GF-D8 (cell line): ENCODE measurements around the gene OR12D1.
"Not testable (repeated sequence)": the region's sequence is repeated elsewhere in the genome, so short reads cannot be mapped to it uniquely, and the experiment has no call there.

Experiments
- DNase-seq: peaks from one replicate; lab custom pipeline; 2025; lab: John Stamatoyannopoulos, UW

OR12D1 gene

DNA sequence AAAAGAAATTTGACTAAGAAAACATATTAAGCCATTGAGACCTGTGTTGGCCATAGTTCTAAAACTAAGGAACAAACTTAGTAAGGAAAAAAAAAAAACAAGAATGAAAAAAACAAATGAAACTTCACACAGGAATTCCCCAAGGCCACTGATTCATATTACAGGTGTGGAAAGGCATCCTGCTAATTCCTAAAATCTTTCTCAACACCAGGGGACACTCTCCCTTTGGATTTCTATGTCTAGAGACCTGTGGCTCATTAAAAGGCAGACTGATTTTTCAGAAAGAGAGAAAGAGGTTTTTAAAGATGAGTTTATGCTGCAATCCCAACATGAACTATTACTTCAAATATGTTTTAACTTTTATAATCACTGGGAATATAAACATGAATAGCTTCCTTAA, at the start of gene OR12D1:
OR12D1 (plus strand) TSS at position 341 of the 400 bp plus-strand sequence.
- DNase-seq = no peak

DNA sequence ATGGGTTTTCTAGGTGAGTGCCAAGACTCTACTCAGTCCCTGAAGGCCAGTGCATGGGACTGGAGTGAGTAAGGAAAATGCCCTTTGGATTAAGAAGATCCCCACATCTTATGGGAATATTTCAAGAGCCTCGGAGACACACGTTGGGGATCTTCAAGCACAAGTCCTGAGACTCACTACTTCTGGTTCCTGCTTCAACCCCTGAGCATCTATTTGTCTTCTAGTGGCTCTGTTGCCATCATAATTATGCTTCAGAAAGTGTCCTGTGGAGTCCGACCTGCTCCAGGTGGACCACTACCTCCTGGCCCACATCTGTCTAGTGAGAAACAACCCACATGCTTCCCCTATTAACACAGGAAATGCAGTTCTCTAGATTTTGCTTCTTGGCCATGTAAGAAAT, 46.0 kb upstream of the OR12D1 start, which contains the start of gene OR5V1:
OR5V1 (minus strand) TSS at position 101 of the 400 bp plus-strand sequence. CDS start 12,670 bp downstream, outside the sequence.
- no peak for DNase-seq

DNA sequence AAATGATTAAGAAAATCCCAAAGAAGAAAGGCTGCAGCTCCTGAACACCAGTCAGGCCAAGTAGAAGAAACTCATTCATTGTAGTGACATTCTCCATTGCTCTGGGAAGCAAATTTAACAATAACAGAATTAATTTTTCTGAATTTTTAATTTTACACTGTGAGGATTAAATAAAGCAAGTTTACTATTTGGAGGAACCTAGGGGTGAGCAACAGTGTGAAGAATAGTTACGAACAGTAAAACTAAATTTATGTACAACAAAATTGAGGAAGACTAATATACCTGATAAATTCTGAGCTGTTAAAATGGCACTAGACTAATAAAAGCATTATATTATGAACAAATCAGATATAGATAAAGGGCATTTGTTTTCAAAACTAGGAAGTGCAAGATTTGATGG, 39.5 kb upstream of the OR12D1 start, which contains the start of gene OR12D3:
OR12D3 (minus strand) TSS at position 101 of the 400 bp plus-strand sequence; CDS start at position 97, 4 bp downstream.
- no peak for DNase-seq

DNA sequence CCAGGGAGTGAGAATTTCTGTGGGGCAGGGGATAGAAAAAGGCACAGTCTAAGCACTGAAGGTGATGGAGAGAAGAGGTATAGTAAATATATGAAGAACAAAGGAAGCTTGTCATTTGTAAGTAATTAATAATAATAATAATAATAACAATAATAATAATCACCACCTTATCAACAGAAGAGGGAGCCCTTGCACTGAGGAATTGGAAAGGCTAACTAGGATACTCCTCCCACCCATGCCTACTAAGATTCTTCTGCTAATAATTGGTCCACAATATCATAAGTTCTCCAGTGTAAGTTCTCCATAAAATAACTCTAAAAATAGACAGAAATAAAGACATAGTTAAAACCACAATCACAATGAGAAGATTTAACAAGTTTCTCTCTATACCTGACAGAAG, 38.7 kb upstream of the OR12D1 start:
- DNase-seq = no peak

DNA sequence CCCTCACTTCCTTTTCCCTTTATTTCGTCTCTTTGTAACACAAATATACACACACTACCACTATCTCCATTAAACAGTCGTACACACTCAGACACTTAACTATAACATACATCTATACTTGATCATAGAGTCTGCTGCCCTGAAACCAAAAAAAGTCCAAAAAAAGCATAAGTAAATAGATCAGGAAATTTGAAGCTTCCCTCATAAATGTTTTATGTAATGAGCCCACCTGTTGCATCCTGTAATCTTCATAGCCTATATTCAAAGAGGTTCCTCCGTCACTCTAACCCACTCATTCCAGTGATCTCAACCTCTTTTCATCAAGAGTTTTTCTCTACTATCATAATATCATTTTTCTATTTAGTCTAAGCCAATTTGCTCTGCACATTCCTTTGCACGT, 26.2 kb upstream of the OR12D1 start:
- no peak for DNase-seq

DNA sequence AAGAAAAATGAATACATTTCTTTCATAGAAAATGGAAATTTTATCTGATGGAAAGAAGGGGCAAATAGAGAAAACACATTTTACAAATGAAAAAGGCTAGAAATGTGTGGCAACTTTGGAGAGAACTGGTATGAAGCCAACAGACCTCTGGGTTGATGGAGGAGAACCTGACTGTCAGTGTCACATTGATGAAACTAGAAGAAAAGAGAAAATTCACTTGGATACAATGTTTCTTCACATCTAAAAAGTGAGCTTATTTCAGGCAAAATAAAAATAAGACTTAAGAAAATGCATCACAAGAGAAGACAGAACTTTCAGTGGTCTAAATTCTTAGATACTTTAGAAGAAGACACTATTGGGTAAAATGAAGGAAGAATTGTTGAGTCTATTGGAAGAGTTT, 19.4 kb upstream of the OR12D1 start, which contains the start of gene OR12D2:
OR12D2 (plus strand) TSS at position 301 of the 400 bp plus-strand sequence. CDS start 1,069 bp downstream, outside the sequence.
- DNase-seq = no peak

DNA sequence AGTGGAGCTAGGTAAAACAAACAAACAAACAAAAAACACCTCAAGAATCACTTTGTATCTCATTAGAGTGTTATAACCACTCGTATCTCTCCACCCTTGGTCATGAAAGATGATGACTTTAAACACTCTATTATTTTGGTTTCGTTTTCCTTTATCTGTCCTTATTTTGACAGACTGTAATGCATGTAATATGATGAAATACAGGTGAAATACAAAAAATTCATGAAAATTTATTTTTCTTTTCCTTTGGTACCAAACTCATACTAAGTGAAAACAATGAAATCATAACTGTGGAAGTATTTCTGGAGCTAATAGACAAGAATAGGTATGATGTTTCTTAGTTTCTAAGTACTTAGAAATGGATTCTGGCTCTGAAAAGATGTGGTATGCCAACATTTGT, 15.2 kb upstream of the OR12D1 start:
- DNase-seq = no peak

DNA sequence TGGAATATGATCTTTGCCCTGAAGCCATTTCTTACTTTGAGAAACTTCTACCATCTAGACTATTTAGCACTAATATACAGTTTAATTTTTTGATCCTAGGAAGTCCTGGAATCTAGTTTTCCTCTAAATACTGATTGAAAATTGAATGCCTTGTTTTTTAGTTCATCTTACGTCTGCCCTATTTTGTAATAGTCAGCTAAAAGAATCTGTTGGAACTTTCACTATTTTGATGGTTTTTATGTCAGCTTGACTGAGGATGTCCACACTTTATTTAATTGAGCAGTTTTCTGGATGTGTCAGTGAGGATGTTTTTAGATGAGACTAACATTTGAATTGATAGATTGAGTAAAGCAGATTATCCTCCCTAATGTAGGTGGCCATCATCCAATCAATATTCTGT, 10.9 kb upstream of the OR12D1 start:
- no peak for DNase-seq

DNA sequence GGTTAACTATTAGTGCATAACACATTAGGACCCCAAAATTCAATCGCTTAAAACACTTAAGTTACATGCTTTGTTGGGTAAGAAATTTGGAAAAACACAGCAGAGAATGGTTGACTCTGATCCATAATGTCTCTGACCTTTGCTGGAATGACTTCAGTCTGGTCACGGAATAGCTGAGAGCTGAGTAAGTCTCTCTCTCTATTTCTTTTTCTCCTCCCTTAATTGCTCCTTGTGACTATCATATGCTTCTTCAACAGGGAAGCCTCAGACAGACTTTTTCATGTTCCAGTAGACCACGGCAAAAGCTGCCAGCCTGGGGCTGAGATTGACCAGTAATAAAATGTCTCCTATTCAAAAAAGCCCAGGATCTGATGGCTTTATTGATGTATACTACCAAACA, 4.8 kb downstream of the OR12D1 start:
- no peak for DNase-seq

DNA sequence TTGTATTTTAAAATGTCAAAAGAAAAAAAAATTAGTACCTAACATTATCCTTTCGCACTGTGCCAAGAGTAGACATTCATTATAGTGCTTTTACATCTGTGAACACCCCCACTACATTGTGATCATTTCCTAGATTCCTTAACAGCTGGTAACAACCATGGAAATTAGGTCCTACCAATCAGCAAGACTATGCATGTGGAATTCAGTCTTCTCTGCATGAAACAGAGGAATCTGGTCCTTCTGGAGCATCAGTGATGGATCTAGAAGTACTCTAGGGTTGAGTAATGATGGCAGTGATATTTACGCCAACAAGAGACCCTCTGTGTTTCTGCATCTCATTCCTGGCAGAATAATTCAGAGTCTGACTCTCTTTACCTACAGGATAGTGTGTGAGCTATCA, 9.4 kb downstream of the OR12D1 start:
- no peak for DNase-seq

DNA sequence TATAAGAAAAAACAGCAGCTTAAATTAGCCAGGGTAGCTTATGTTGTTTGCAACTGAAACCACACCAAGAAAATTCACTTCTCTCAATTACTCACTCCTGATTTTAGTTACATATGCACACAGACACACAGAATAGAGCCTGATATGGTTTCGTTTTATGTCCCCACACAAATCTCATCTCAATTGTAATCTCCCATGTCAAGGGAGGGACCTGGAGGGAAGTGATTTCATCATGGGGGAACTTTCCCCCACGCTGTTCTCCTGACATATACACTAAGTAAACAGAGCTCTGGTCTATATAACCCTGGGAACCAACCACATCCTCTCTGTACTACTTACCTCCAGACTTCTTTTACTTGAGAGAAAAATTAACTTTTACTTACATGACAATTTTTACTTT, 9.8 kb downstream of the OR12D1 start:
- no peak for DNase-seq

DNA sequence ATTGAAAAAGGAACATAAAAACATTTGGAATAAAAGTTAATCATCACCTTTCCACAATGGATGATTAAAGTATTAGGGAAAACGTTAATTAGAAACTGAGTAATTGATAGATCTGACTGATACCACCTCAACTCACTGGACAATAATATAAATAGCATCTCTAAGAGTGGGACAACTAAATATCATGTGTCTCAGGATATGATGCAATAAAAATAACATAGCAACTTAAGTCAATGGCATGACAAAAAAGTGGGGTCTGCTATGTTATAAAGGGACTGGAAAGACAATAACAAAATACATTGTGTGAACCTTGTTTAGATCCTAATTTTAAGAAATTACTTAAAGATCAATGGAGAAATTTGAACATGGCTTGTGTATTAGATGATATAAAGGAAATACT, 10.3 kb downstream of the OR12D1 start:
- DNase-seq = no peak

DNA sequence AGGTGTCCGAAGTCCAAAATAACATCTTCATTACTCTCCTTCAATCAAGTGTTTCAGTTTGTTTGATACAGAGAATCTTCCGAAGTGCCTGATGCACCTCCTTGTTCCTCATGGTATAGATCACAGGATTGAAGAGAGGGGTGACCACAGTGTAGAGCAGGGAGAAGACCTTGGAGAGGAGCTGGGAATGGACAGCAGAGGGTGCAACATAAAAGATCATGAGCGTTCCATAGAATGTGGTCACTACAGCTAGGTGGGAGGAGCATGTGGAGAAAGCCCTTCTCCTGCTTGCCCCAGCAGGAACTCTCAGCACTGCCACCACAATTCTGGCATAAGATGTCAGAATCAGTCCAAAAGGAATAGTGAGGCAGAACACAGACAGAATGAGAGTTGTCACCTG, 11.9 kb downstream of the OR12D1 start:
- no peak for DNase-seq

DNA sequence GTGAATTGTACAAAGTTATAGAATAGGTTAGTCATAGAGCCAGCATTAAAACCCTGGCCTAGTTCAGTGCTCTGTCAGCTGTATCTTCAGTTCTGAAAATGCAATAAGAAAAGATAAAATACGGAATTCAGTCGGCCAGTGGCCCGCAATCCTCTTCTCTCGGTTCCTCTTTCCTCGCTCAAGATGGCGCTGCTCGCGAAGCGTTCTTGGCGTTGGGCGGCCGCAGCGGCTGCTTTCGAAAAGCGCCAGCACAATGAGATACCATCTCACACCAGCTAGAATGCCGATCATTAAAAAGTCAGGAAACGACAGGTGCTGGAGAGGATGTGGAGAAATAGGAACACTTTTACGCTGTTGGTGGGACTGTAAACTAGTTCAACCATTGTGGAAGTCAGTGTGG, 22.0 kb downstream of the OR12D1 start:
- DNase-seq = not testable (repeated sequence)

DNA sequence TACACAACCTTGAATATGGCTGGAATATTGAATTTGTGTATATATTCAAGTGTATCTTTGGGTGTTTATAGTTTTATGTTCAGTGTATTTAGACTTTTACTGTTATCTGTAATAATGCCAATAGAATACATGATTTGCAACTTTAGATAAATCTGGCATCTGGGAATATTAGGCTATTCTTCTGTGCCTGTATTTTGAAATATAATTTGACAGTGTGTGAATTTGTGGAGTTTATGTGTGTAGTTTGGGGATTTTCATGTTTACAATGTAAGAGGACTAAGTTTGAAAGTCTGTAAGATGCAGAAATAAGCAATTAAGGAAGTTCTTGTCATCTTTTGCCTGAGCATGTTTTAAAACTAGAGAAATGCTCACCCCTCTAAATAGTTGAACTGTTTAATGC, 24.3 kb downstream of the OR12D1 start, which contains the start of gene OR10C1:
OR10C1 (plus strand) TSS at position 301 of the 400 bp plus-strand sequence. CDS start 710 bp downstream, outside the sequence.
- DNase-seq = no peak

DNA sequence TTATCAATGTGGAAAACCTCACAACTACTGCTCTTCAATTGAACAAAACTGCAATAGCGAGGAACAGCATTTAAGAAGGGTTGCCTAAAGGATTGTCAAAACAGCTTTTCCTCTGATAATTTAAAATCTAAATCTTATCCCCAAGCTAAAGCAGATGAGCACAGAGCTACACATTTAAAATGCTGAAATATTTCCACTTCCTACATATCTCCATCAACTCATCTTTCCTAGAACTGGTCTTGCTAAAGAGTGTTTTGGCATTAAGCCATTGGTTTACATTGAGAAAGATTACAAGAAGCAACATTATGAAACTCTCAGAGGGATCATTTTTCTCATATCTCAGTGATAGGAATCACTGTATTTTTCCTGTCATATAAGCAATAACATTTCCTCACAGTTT, 28.0 kb downstream of the OR12D1 start:
- peak; percentile 55 for DNase-seq

DNA sequence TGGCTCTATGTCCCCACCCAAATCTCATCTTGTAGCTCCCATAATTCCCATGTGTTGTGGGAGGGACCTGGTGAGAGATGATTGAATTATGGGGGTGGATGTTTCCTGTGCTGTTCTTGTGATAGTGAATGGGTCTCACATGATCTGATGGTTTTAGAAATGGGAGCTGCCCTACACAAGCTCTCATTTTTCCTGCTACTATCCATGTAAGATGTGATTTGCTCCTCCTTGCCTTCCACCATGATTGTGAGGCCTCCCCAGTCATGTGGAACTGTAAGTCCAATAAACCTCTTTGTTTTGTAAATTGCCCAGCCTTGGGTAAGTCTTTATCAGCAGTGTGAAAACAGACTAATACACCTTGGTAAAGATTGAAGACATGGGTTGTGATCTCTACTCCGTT, 29.3 kb downstream of the OR12D1 start:
- DNase-seq = not testable (repeated sequence)

DNA sequence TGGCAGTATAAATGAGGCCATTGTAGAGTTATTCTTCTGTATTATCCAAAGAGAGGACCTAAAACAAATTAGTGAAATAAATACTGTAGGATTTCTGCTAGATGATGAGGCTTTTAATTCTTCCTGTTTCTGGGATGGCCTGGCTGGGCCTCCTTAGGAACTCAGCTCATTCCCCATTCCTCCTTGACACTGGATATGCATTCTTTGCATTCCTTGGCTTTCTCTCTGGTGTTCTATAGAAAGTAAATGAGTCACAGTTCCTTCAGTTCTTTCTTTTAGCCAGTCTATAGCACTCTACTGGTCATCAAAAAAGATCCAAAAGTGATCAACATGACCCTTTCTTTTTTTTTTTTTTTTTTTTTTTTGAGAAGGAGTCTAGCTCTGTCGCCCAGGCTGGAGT, 32.9 kb downstream of the OR12D1 start:
- no peak for DNase-seq

DNA sequence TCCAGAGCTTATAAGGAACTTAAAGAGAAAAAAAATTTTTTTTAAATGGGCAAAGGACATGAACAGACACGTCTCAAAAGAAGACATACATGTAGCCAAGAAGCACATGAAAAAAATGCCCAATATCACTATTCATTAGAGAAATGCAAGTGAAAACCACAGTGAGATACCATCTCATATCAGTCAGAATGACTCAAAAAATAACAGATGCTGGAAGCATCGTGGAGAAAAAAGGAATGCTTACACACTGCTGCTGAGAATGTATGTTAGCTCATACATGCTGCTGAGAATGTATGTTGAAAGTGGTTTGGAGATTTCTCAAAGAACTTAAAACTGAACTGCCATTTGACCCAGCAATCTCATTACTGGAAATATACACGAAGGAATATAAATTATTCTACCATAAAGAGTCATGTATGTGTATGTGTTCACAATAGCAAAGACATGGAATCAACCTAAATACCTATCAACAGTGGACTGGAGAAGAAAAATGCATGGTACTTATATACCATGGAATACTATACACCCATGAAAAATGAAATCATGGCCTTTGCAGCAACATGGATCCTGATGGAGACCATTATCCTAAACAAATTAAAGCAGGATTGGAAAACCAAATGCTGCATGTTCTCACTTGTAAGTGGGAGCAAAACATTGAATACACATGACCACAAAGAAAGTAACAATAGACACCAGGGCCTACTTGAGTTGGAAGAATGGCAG, 36.9 kb downstream of the OR12D1 start:
- no peak for DNase-seq

DNA sequence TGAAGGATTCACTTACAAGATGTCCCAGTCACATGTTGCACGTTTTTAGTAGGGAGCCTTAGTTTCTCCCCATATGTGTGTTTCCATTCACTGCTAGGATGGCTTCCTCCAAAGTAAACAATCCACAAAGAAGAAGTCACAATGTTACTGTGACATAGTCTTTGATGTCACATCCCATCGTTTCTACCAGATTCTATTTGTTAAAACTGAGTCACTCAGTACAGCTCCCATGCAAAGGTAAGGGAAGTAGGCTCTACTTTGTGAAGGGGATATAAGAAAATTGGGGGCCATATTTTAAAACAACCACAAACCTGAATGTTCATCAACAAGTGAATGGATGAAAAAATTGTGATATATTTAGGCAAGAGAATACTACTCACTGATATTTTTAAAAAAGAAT, 42.2 kb downstream of the OR12D1 start, which contains the start of the genes OR11A1 and OR2H1:
OR11A1 (minus strand) TSS at position 101 of the 400 bp plus-strand sequence. CDS start 29,430 bp downstream, outside the sequence.
OR2H1 (plus strand) TSS at position 185 of the 400 bp plus-strand sequence. CDS start 4,615 bp downstream, outside the sequence.
- DNase-seq = no peak

DNA sequence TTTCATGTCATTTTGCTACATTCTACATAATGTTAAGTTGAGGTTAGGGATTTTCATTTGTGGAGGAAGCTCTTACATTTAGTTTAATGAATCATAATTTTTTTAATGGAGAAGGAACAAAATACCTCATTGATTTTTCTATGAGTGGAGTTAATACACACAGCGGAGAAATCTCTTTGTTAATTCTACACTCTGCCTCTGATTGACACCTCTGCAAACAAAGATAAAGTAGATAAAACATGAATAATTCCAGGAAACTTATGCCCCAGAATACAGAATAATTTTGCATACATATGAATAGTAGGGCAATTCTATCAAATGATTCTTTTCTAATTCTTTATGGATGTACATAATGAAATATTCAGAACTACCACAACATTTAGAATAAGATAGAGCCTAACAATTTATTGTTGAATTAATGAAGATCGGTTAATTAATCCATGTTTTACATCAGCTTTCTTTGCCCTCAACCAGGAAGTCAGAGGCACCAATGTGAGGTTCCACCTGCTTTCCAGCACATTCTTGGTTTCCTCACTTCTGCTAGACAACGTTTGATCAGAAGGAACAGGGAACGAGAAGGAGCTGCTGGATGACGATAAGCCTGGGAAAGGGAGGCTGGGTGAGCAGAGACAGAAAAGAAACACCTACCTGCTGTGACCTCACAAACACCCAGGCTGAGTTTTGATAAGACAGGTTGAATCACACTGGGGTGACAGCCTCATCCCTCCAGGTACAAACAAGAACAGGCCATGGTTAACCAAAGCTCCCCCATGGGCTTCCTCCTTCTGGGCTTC, 46.5 kb downstream of the OR12D1 start:
- DNase-seq = no peak

DNA sequence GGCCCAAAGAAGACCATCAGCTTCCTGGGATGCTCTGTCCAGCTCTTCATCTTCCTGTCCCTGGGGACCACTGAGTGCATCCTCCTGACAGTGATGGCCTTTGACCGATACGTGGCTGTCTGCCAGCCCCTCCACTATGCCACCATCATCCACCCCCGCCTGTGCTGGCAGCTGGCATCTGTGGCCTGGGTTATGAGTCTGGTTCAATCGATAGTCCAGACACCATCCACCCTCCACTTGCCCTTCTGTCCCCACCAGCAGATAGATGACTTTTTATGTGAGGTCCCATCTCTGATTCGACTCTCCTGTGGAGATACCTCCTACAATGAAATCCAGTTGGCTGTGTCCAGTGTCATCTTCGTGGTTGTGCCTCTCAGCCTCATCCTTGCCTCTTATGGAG, 47.3 kb downstream of the OR12D1 start:
- no peak for DNase-seq

DNA sequence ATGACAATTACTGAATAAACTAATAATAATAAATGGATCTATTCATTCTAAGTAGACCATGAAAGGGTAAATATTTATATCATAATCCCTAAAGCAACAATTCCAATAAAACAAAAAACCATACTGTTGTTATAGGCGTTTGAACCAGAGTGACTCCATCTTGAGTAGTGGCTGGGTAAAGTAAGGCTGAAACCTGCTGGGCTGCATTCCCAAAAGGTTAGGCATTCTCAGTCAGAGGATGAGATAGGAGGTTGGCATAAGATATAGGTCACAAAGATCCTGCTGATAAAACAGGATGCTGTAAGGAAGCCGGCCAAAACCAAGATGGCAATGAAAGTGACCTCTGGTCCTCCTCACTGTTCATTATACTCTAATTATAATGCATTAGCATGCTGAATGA, 50.6 kb downstream of the OR12D1 start:
- DNase-seq = no peak
